Lower leg skin (tissue), 3 donors: ENCODE data around the gene WDPCP.

ENCODE experiments used
- POLR2A ChIP-seq, 2 donors: fragments of 450-650 bp; IDR thresholded peaks; one replicate each; pipeline ENCODE4 v1.6.1; 2016 to 2017; ENCODE audit warnings: antibody characterized with exemption in 2 of 2, mild to moderate bottlenecking in 1 of 2, moderate library complexity in 1 of 2
- TF ChIP-seq, protein P1 (sequence below), 3 donors: fragments of 450-650 bp; IDR thresholded peaks; one replicate each; pipeline ENCODE4 v1.5.1; 2016; ENCODE audit warnings: antibody characterized with exemption in 3 of 3, mild to moderate bottlenecking in 3 of 3, moderate library complexity in 2 of 3

- no peak for TF ChIP-seq POLR2A (IDR thresholded peaks at IDR 0.05)
- TF ChIP-seq, protein P1, sequence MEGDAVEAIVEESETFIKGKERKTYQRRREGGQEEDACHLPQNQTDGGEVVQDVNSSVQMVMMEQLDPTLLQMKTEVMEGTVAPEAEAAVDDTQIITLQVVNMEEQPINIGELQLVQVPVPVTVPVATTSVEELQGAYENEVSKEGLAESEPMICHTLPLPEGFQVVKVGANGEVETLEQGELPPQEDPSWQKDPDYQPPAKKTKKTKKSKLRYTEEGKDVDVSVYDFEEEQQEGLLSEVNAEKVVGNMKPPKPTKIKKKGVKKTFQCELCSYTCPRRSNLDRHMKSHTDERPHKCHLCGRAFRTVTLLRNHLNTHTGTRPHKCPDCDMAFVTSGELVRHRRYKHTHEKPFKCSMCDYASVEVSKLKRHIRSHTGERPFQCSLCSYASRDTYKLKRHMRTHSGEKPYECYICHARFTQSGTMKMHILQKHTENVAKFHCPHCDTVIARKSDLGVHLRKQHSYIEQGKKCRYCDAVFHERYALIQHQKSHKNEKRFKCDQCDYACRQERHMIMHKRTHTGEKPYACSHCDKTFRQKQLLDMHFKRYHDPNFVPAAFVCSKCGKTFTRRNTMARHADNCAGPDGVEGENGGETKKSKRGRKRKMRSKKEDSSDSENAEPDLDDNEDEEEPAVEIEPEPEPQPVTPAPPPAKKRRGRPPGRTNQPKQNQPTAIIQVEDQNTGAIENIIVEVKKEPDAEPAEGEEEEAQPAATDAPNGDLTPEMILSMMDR (IDR thresholded peaks at IDR 0.05) = no peak
Measured at GRCh38 chr2:63627866-63628265, 39.6 kb upstream of the WDPCP start.
